MM.1S (cell line): Measurements from ENCODE around the gene STEAP2.

ENCODE experiments used
- DNase-seq: peaks from one replicate; pipeline ENCODE4 v3.0.0-alpha.2; 2015
- H2AFZ ChIP-seq: fragments of 300-600 bp; sonication (generic); 2 replicates; pipeline ENCODE4 v1.6.0; 2016; ENCODE audit warnings: antibody characterized with exemption, low read length
- H3F3A ChIP-seq: fragments of 300-600 bp; sonication (generic); 2 replicates; pipeline ENCODE4 v1.6.1; 2016; ENCODE audit warnings: mild to moderate bottlenecking, antibody characterized with exemption, low read length, moderate library complexity, mixed read lengths; ENCODE audit not compliant: insufficient read depth
- H3K27ac ChIP-seq: fragments of 300-600 bp; sonication (generic); 2 replicates; pipeline ENCODE4 v1.5.1; 2016; ENCODE audit warnings: mild to moderate bottlenecking, low read length
- H3K27me3 ChIP-seq: fragments of 300-600 bp; sonication (generic); replicated peaks from 2 replicates; pipeline ENCODE4 v1.6.0; 2016; ENCODE audit warnings: low read length; ENCODE audit not compliant: insufficient read depth
- H3K36me3 ChIP-seq: fragments of 300-600 bp; sonication (generic); replicated peaks from 2 replicates; pipeline ENCODE4 v1.6.1; 2016; ENCODE audit warnings: mild to moderate bottlenecking, low read length, mixed read lengths; ENCODE audit not compliant: insufficient read depth
- H3K4me1 ChIP-seq: fragments of 300-600 bp; sonication (generic); 2 replicates; pipeline ENCODE4 v1.6.1; 2016; ENCODE audit warnings: low read length, mixed read lengths
- H3K4me2 ChIP-seq: fragments of 300-600 bp; sonication (generic); 2 replicates; pipeline ENCODE4 v1.6.0; 2016; ENCODE audit warnings: low read depth, low read length
- H3K4me3 ChIP-seq: fragments of 300-600 bp; sonication (generic); 2 replicates; pipeline ENCODE4 v1.5.1; 2016; ENCODE audit warnings: low read length, mixed read lengths
- H3K79me2 ChIP-seq: fragments of 300-600 bp; sonication (generic); 2 replicates; pipeline ENCODE4 v1.6.1; 2016; ENCODE audit warnings: mixed run types, low read length, mixed read lengths
- H3K9ac ChIP-seq: fragments of 300-600 bp; sonication (generic); 2 replicates; pipeline ENCODE4 v1.6.1; 2016; ENCODE audit warnings: low read length, mixed read lengths
- H3K9me2 ChIP-seq: fragments of 300-600 bp; sonication (generic); replicated peaks from 2 replicates; pipeline ENCODE4 v1.6.1; 2016; ENCODE audit warnings: mild to moderate bottlenecking, low read length, mixed read lengths; ENCODE audit not compliant: insufficient read depth
- H3K9me3 ChIP-seq: fragments of 300-600 bp; sonication (generic); replicated peaks from 2 replicates; pipeline ENCODE4 v1.6.1; 2016; ENCODE audit warnings: mild to moderate bottlenecking, low read length, mixed read lengths; ENCODE audit not compliant: insufficient read depth
- H4K20me1 ChIP-seq: fragments of 300-600 bp; sonication (generic); 2 replicates; pipeline ENCODE4 v1.6.1; 2016; ENCODE audit warnings: mild to moderate bottlenecking, low read length, moderate library complexity, mixed read lengths; ENCODE audit not compliant: insufficient read depth
- CTCF ChIP-seq: fragments of 300-600 bp; sonication (generic); IDR thresholded peaks from 2 replicates; pipeline ENCODE4 v1.5.1; 2016; ENCODE audit warnings: antibody characterized with exemption, low read length, mixed read lengths
- EZH2 ChIP-seq: fragments of 300-600 bp; sonication (generic); optimal IDR thresholded peaks from 2 replicates; pipeline ENCODE3; 2017; ENCODE audit warnings: low read depth, mild to moderate bottlenecking, antibody characterized with exemption, low read length, mixed read lengths
- EZH2phosphoT487 ChIP-seq: fragments of 300-600 bp; sonication (generic); IDR thresholded peaks from 2 replicates; pipeline ENCODE4 v1.6.1; 2018; ENCODE audit warnings: antibody characterized with exemption, low read length

The STEAP2 gene

GRCh38 chr7:90167361-90167760 is 44.2 kb upstream of the STEAP2 start:
- Histone ChIP-seq H3K4me1 (no peaks in the 10 kb centered on the region; the same call in 1 of the 2 replicates), H3K4me2 (no peak overlapping the region), H3K9me2 (no peaks in the 10 kb centered on the region), H3K27ac (no peak overlapping the region), H3F3A (no peaks in the 10 kb centered on the region), H3K79me2 (no peaks in the 10 kb centered on the region), H3K36me3 (no peaks in the 10 kb centered on the region), H3K9me3 (no peaks in the 10 kb centered on the region), H2AFZ (no peak overlapping the region), H4K20me1 (no peaks in the 10 kb centered on the region), H3K4me3 (no peak overlapping the region), H3K9ac (no peak overlapping the region), H3K27me3 (0 out of 2 replicates have a peak, but pooled peaks cover 5% of the 10 kb centered on the region)
- DNase-seq, result no peak
- TF ChIP-seq EZH2 (no peak), EZH2phosphoT487 (no peak), CTCF (no peak)

DNA sequence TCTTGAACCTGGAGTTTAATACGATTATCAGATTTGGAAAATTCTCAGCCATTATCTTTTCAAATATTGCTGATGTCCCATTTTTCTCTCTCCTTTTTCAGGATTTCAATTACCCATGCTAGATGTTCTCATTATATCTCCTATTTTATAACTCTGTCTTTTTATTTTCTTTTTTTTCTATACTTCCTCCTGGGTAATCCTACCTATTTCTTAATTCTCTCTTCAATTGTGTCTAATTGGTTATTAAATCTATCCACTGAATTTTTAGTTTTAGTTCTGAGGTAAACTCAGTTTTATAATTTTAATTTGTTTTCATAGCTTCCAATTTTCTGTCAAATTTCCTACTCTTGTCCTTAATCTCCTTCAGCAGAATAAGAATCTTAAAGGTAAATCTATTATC is 41.6 kb upstream of the STEAP2 start:
- no peaks in the 10 kb centered on the region for H3K9me3 ChIP-seq
- no peak overlapping the region for H3K9ac ChIP-seq
- H2AFZ ChIP-seq, result no peak overlapping the region
- no peaks in the 10 kb centered on the region for H3K79me2 ChIP-seq
- no peak overlapping the region for H3K27ac ChIP-seq
- H3K27me3 ChIP-seq, result 0 out of 2 replicates have a peak, but pooled peaks cover 5% of the 10 kb centered on the region
- H3K4me3 ChIP-seq, result no peak overlapping the region
- peaks cover 10% of the 10 kb centered on the region for H3K4me1 ChIP-seq
- H3K36me3 ChIP-seq, result no peaks in the 10 kb centered on the region
- H4K20me1 ChIP-seq, result no peaks in the 10 kb centered on the region
- H3K9me2 ChIP-seq, result no peaks in the 10 kb centered on the region
- H3F3A ChIP-seq, result no peaks in the 10 kb centered on the region
- TF ChIP-seq EZH2phosphoT487 (no peak), CTCF (no peak), EZH2 (no peak)
- no peak for DNase-seq
- no peak overlapping the region for H3K4me2 ChIP-seq

DNA sequence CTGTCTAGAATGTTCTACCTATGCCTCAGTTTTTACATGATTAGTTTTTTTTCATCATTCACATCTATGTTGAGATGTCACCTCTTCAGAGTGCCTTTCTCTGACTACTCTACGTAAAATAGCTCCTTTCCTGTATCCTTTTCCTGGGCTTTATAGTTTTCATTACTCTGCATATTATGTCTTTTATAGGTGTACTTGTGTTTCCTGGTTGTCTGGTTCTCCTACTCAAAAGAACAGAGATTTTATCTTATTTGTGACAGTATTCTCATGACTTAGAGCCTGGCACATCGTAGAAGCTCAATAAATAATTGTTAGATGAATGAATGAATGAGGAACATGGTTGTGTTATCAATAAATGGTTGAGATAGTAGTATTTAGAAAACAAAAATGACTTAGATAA is 39.4 kb upstream of the STEAP2 start:
- no peak overlapping the region for H3K4me2 ChIP-seq
- no peak overlapping the region for H2AFZ ChIP-seq
- DNase-seq, result no peak
- no peaks in the 10 kb centered on the region for H3K9me3 ChIP-seq
- H3F3A ChIP-seq, result no peaks in the 10 kb centered on the region
- H3K27me3 ChIP-seq, result 0 out of 2 replicates have a peak, but pooled peaks cover 5% of the 10 kb centered on the region
- H3K36me3 ChIP-seq, result no peaks in the 10 kb centered on the region
- no peak for TF ChIP-seq EZH2phosphoT487
- TF ChIP-seq EZH2, result no peak
- TF ChIP-seq CTCF, result no peak
- peaks cover 10% of the 10 kb centered on the region for H3K4me1 ChIP-seq
- H3K9ac ChIP-seq, result no peak overlapping the region
- H3K79me2 ChIP-seq, result no peaks in the 10 kb centered on the region
- no peak overlapping the region for H3K27ac ChIP-seq
- no peaks in the 10 kb centered on the region for H3K9me2 ChIP-seq
- no peaks in the 10 kb centered on the region for H4K20me1 ChIP-seq
- H3K4me3 ChIP-seq, result no peak overlapping the region
